ENCODE data around the gene FAAH.

FAAH gene

GRCh38 chr1:46455951-46456350, 61.8 kb downstream of the FAAH start:
- no peaks in the 10 kb centered on the region for H3K9me3 ChIP-seq
- H3K27me3 ChIP-seq (ENCODE audit: low read depth): peaks cover 25% of the 10 kb centered on the region
- H3K4me3 ChIP-seq: no peak overlapping the region
- H3K4me1 ChIP-seq: no peaks in the 10 kb centered on the region
- in situ Hi-C loops (cut with MboI; ENCODE audit: low sequenced_read_pairs): no loop called here
- DNase-seq (ENCODE audit: low spot score in 2 of 2): no peak
- no peaks in the 10 kb centered on the region for H3K36me3 ChIP-seq (replicated peaks)

GRCh38 chr1:46456411-46456963, 62.4 kb downstream of the FAAH start:
- Histone ChIP-seq H3K27me3 (ENCODE audit: low read depth) (peaks cover 28% of the 10 kb centered on the region), H3K9me3 (no peaks in the 10 kb centered on the region), H3K4me3 (no peak overlapping the region), H3K36me3 (replicated peaks) (no peaks in the 10 kb centered on the region), H3K4me1 (no peaks in the 10 kb centered on the region)
- in situ Hi-C loops (cut with MboI; ENCODE audit: low sequenced_read_pairs): no loop called here
- DNase-seq (ENCODE audit: low spot score in 2 of 2): no peak

- Histone ChIP-seq H3K4me1 (no peaks in the 10 kb centered on the region), H3K9me3 (no peaks in the 10 kb centered on the region), H3K4me3 (no peak overlapping the region), H3K27me3 (ENCODE audit: low read depth) (peaks cover 32% of the 10 kb centered on the region), H3K36me3 (replicated peaks) (no peaks in the 10 kb centered on the region)
- in situ Hi-C loops (cut with MboI; ENCODE audit: low sequenced_read_pairs): no loop called here
- DNase-seq (ENCODE audit: low spot score in 2 of 2): no peak
Observed at GRCh38 chr1:46457178-46457577, 63.1 kb downstream of the FAAH start.

- peaks cover 32% of the 10 kb centered on the region for H3K27me3 ChIP-seq (ENCODE audit: low read depth)
Observed at GRCh38 chr1:46458190-46458589, 64.1 kb downstream of the FAAH start.

GRCh38 chr1:46458846-46459245, 64.7 kb downstream of the FAAH start:
- no peak for DNase-seq (ENCODE audit: low spot score in 2 of 2)
- H3K4me3 ChIP-seq: no peak overlapping the region
- no peaks in the 10 kb centered on the region for H3K9me3 ChIP-seq
- H3K27me3 ChIP-seq (ENCODE audit: low read depth): peaks cover 30% of the 10 kb centered on the region
- in situ Hi-C loops (cut with MboI; ENCODE audit: low sequenced_read_pairs): no loop called here
- no peaks in the 10 kb centered on the region for H3K4me1 ChIP-seq
- H3K36me3 ChIP-seq (replicated peaks): no peaks in the 10 kb centered on the region

More at GRCh38 chr1:46458190-46458589, 64.1 kb downstream of the FAAH start:
- H3K9me3 ChIP-seq: no peaks in the 10 kb centered on the region
- H3K4me1 ChIP-seq: no peaks in the 10 kb centered on the region
- no peak for DNase-seq (ENCODE audit: low spot score in 2 of 2)
- H3K36me3 ChIP-seq (replicated peaks): no peaks in the 10 kb centered on the region
- in situ Hi-C loops (cut with MboI; ENCODE audit: low sequenced_read_pairs): no loop called here
- no peak overlapping the region for H3K4me3 ChIP-seq

GRCh38 chr1:46459315-46459714, 65.2 kb downstream of the FAAH start:
- Histone ChIP-seq H3K4me3 (no peak overlapping the region), H3K36me3 (replicated peaks) (no peaks in the 10 kb centered on the region), H3K4me1 (no peaks in the 10 kb centered on the region), H3K27me3 (ENCODE audit: low read depth) (peaks cover 27% of the 10 kb centered on the region), H3K9me3 (no peaks in the 10 kb centered on the region)
- in situ Hi-C loops (cut with MboI; ENCODE audit: low sequenced_read_pairs): no loop called here
- DNase-seq (ENCODE audit: low spot score in 2 of 2): no peak

GRCh38 chr1:46461017-46461808, 67.1 kb downstream of the FAAH start:
- Histone ChIP-seq H3K4me3 (no peak overlapping the region), H3K36me3 (replicated peaks) (no peaks in the 10 kb centered on the region), H3K27me3 (ENCODE audit: low read depth) (peaks cover 24% of the 10 kb centered on the region), H3K4me1 (peaks cover 2% of the 10 kb centered on the region; the same call in 1 of the 2 replicates), H3K9me3 (no peaks in the 10 kb centered on the region)
- in situ Hi-C loops (cut with MboI; ENCODE audit: low sequenced_read_pairs): no loop called here
- DNase-seq (ENCODE audit: low spot score in 2 of 2): no peak

GRCh38 chr1:46461809-46462448, 67.8 kb downstream of the FAAH start:
- Histone ChIP-seq H3K9me3 (no peaks in the 10 kb centered on the region), H3K4me3 (no peak overlapping the region), H3K4me1 (peaks cover 4% of the 10 kb centered on the region; the same call in 1 of the 2 replicates), H3K27me3 (ENCODE audit: low read depth) (peaks cover 24% of the 10 kb centered on the region), H3K36me3 (replicated peaks) (no peaks in the 10 kb centered on the region)
- no peak for DNase-seq (ENCODE audit: low spot score in 2 of 2)
- in situ Hi-C loops (cut with MboI; ENCODE audit: low sequenced_read_pairs): no loop called here
